HepG2 (cell line): ENCODE data around the gene ADAR. TPM values are rescaled to one million over a fixed set of nuclear protein-coding genes. Genes with fewer than 3 reads are reported as not detected.

Experiments used
- ATAC-seq: fragments of 200-7000 bp; cut with Tn5 transposase; 3 replicates; pipeline ENCODE4 v1.9.1; 2020; ENCODE audit warnings: mild to moderate bottlenecking, moderate library complexity
- BruUV-seq: library from RNA; stranded (reverse); fragments of 400-500 nt; replicated peaks from 2 replicates; lab custom pipeline; 2021; lab: Mats Ljungman, UMichigan
- CTCF ChIA-PET: fragments of 300-600 bp; formaldehyde crosslinking; extraction: SDS; loops from one replicate; lab custom pipeline; 2021; ENCODE audit warnings: low total read pairs, inconsistent platforms, low intra/inter-chr PET ratio; lab: Yijun Ruan, JAX
- POLR2A ChIA-PET: fragments of 350-600 bp; sonication (Branson Sonifier 250); formaldehyde crosslinking; loops from one replicate; lab custom pipeline; 2020; ENCODE audit warnings: antibody characterized with exemption, inconsistent platforms; lab: Yijun Ruan, JAX
- DNase-seq: peaks from one replicate; pipeline ENCODE4 v3.0.0-alpha.2; 2015; ENCODE audit warnings: low spot score
- FAIRE-seq: peaks from 3 replicates; lab custom pipeline; 2011; peaks lifted over from hg19 to GRCh38; lab: Jason Lieb, UNC
- H2AFZ ChIP-seq: one replicate; pipeline ENCODE4 v1.6.1; 2011; ENCODE audit warnings: low read length, inconsistent platforms
- H3K27ac ChIP-seq: fragments of 300-600 bp; 3 replicates; pipeline ENCODE4 v1.8.0; 2011; ENCODE audit warnings: mixed run types, mild to moderate bottlenecking, mixed read lengths, low read length, inconsistent platforms; ENCODE audit not compliant: insufficient read depth; ENCODE audit errors: extremely low read length
- H3K27me3 ChIP-seq, 2 experiments: fragments of 200-600 bp in 1 of 2; 2 replicates in 1 of 2; 3 replicates in 1 of 2; pipeline versions ENCODE4 v1.6.0 to v1.8.0; 2011; ENCODE audit warnings: low read length in 2 of 2, mild to moderate bottlenecking in 2 of 2, moderate library complexity in 2 of 2, inconsistent platforms in 1 of 2; ENCODE audit not compliant: insufficient read depth in 2 of 2, control insufficient read depth in 1 of 2
- H3K36me3 ChIP-seq, 2 experiments: fragments of 200-600 bp in 1 of 2; replicated peaks in 1 of 2; 2 replicates in 1 of 2; 3 replicates in 1 of 2; pipeline versions ENCODE4 v1.5.1 to v1.8.0; 2011; ENCODE audit warnings: low read length in 2 of 2, inconsistent platforms in 1 of 2; ENCODE audit not compliant: insufficient read depth in 2 of 2, control insufficient read depth in 1 of 2
- H3K4me1 ChIP-seq: 2 replicates; pipeline ENCODE4 v1.5.1; 2012; ENCODE audit warnings: low read length, inconsistent platforms; ENCODE audit not compliant: insufficient read depth
- H3K4me2 ChIP-seq: 2 replicates; pipeline ENCODE4 v1.6.0; 2011; ENCODE audit warnings: low read depth, low read length, inconsistent platforms
- H3K4me3 ChIP-seq, 3 experiments: fragments of 200-600 bp in 1 of 3; sonication (generic), shearing (Covaris generic) in 1 of 3; replicated peaks in 1 of 3; 2 replicates each; pipeline ENCODE4 v1.5.1; 2011 to 2016; ENCODE audit warnings: low read length in 3 of 3, inconsistent platforms in 2 of 3, low read depth in 2 of 3, mild to moderate bottlenecking in 2 of 3, control low read depth in 1 of 3, mixed read lengths in 1 of 3; ENCODE audit not compliant: insufficient read depth in 1 of 3
- H3K79me2 ChIP-seq: one replicate; pipeline ENCODE4 v1.6.1; 2011; ENCODE audit warnings: low read length, inconsistent platforms; ENCODE audit not compliant: insufficient read depth
- H3K9ac ChIP-seq: 2 replicates; pipeline ENCODE4 v1.6.0; 2011; ENCODE audit warnings: mild to moderate bottlenecking, low read depth, low read length, inconsistent platforms; ENCODE audit not compliant: insufficient read depth
- H3K9me3 ChIP-seq: 2 replicates; pipeline ENCODE4 v1.5.1; 2012; ENCODE audit warnings: mild to moderate bottlenecking, low read length
- H4K20me1 ChIP-seq: 2 replicates; pipeline ENCODE4 v1.6.0; 2011; ENCODE audit warnings: inconsistent platforms, mild to moderate bottlenecking, low read length, moderate library complexity; ENCODE audit not compliant: insufficient read depth
- ATAD3A ChIP-seq: sonication (generic); formaldehyde crosslinking; IDR thresholded peaks from 2 replicates; pipeline ENCODE4 v1.4.0; 2020; ENCODE audit warnings: missing genetic modification reagents
- CCDC6 ChIP-seq: sonication (generic); formaldehyde crosslinking; IDR thresholded peaks from 2 replicates; pipeline ENCODE4 v1.8.1; 2022; ENCODE audit warnings: mild to moderate bottlenecking, missing genetic modification reagents, moderate library complexity
- GATAD1 ChIP-seq: IDR thresholded peaks from 2 replicates; pipeline ENCODE4 v1.6.1; 2016; ENCODE audit warnings: missing genetic modification reagents, missing compliant biosample characterization
- HDAC1 ChIP-seq: sonication (generic); formaldehyde crosslinking; IDR thresholded peaks from 2 replicates; pipeline ENCODE4 v1.5.1; 2020; ENCODE audit warnings: mild to moderate bottlenecking, missing genetic modification reagents
- NFIB ChIP-seq: sonication (generic); formaldehyde crosslinking; IDR thresholded peaks from 2 replicates; pipeline ENCODE4 v1.9.0; 2021; ENCODE audit warnings: missing genetic modification reagents, mild to moderate bottlenecking, borderline replicate concordance
- PCBP2 ChIP-seq: fragments of 200-400 bp; formaldehyde crosslinking; optimal IDR thresholded peaks from 2 replicates; pipeline ENCODE3; 2018; ENCODE audit warnings: low read length, low read depth; ENCODE audit not compliant: poor library complexity, severe bottlenecking
- SAP130 ChIP-seq: IDR thresholded peaks from 2 replicates; pipeline ENCODE4 v1.6.1; 2016; ENCODE audit warnings: low read depth
- SIN3A ChIP-seq: IDR thresholded peaks from 2 replicates; pipeline ENCODE4 v1.6.1; 2011; ENCODE audit warnings: low read depth, mild to moderate bottlenecking, control low read depth, low read length, borderline replicate concordance
- TEAD2 ChIP-seq: sonication (generic); formaldehyde crosslinking; IDR thresholded peaks from 2 replicates; pipeline ENCODE4 v1.9.0; 2021; ENCODE audit warnings: missing genetic modification reagents
- ZBTB1 ChIP-seq: sonication (generic); formaldehyde crosslinking; IDR thresholded peaks from 2 replicates; pipeline ENCODE4 v1.4.0; 2020; ENCODE audit warnings: missing genetic modification reagents, borderline replicate concordance
- ZC3H4 ChIP-seq: sonication (generic); formaldehyde crosslinking; IDR thresholded peaks from 2 replicates; pipeline ENCODE4 v1.4.0; 2020; ENCODE audit warnings: missing genetic modification reagents, borderline replicate concordance
- ZFX ChIP-seq: sonication (generic); formaldehyde crosslinking; IDR thresholded peaks from 2 replicates; pipeline ENCODE4 v1.4.0; 2020; ENCODE audit warnings: mild to moderate bottlenecking, low read depth, missing genetic modification reagents, moderate library complexity
- ZNF432 ChIP-seq: sonication (generic); formaldehyde crosslinking; IDR thresholded peaks from 2 replicates; pipeline ENCODE4 v1.5.0; 2020; ENCODE audit warnings: missing genetic modification reagents, mild to moderate bottlenecking, borderline replicate concordance
- ZNF577 ChIP-seq: sonication (generic); formaldehyde crosslinking; IDR thresholded peaks from 2 replicates; pipeline ENCODE4 v1.4.0; 2020; ENCODE audit warnings: mild to moderate bottlenecking, low read depth, missing genetic modification reagents, borderline replicate concordance
- ZNF883 ChIP-seq: sonication (generic); formaldehyde crosslinking; IDR thresholded peaks from 2 replicates; pipeline ENCODE4 v1.5.1; 2020; ENCODE audit warnings: mild to moderate bottlenecking, missing genetic modification reagents; ENCODE audit errors: not compliant biosample characterization
- WGBS: methylation state at CpG from one replicate; pipeline ENCODE4 v1.1.6; 2017; ENCODE audit warnings: low lambda C conversion rate; 5-methylcytosine and 5-hydroxymethylcytosine counted together
- in situ Hi-C: cut with HindIII; loops from 2 replicates; pipeline ENCODE4 v1.10.0; 2017; ENCODE audit warnings: low pct_unique_long_range_greater_than_20kb; ENCODE audit not compliant: extremely low pct_ligation_motif_present
- intact Hi-C: fragments of 100-400 bp; cut with micrococcal nuclease; formaldehyde crosslinking; loops from one replicate; pipeline ENCODE4 v1.10.0; 2022; ENCODE audit not compliant: unreplicated experiment
- polyA plus RNA-seq, 8 experiments: library from polyadenylated mRNA; depleted of rRNA in 3 of 8; stranded (reverse) in 7 of 8; unstranded in 1 of 8; fragments of >200 nt; fragmentation: Illumina TruSeq in 4 of 8; extraction: Trizol in 4 of 8; gene quantifications; 2 replicates each; pipeline versions ENCODE4 v1.2.1 to v1.2.3, GENCODE V29; 2011 to 2016; ENCODE audit warnings: low read depth in 4 of 8, missing spikeins in 1 of 8, mixed read lengths in 1 of 8; ENCODE audit not compliant: insufficient read depth in 1 of 8
- total RNA-seq, 5 experiments: library from RNA; depleted of rRNA; stranded (reverse); fragments of >200 nt; fragmentation: Illumina TruSeq; extraction: Trizol; gene quantifications; 2 replicates each; pipeline ENCODE4 v1.2.3, GENCODE V29; 2016; ENCODE audit warnings: low read depth in 1 of 5
- TF ChIP-seq, protein P1 (sequence below): IDR thresholded peaks from 2 replicates; pipeline ENCODE4 v1.6.1; 2016; ENCODE audit warnings: mild to moderate bottlenecking, missing biosample characterization, missing genetic modification reagents

The ADAR gene
- total and polyA plus RNA-seq, 2 of the 13 experiments (the other 11 are each of a cell fraction or from before 2014, with no cell fraction given), result 70.8 to 86.2 TPM

DNA sequence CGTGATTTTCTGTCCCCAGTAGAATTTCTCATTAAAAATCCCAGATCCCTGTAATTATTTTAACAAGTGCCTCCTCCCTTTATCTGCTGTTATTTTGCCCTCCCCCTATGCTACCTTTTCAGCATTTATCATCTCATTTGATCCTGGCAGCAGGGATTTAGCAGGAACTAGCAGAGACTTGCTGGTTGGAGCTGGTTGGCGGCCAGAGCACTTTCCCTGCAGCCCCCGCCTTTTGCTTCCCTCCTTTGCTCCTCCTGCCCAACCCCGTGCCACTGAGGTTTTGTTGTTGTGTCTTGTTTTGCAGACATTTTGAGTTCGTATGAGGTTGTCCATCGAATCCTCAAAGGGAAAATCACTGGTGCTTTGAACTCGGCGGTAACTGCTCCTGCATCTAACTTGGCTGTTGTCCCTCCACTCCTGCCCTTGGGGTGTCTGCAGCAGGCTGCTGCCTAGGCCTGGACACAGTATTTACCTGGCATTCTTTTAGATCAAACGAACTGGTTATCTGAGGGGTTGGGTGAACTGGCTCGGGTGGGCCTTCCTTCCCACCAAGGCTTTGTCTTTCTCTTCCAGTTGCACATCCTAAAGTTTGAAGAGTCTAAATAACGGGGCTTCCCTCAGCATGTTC is 60.8 kb downstream of the ADAR start:
- H3K9ac ChIP-seq, result no peak overlapping the region
- ATAC-seq (peak; percentile 63), FAIRE-seq (no peak), DNase-seq (no peak)
- H2AFZ ChIP-seq, result no peak overlapping the region
- no TSS peak for BruUV-seq
- H4K20me1 ChIP-seq, result no peaks in the 10 kb centered on the region
- in situ Hi-C loops, result loop anchor here (5.0 kb wide), 1 partner anchor 60 kb away; no protein-coding TSS in a partner anchor
- CTCF ChIA-PET, result interaction anchor here (1.8 to 1.9 kb wide), 2 partner anchors 13 to 68 kb away, joined by 14 to 22 read pairs; no protein-coding TSS in a partner anchor
- no peaks in the 10 kb centered on the region for H3K79me2 ChIP-seq
- H3K27me3 ChIP-seq, result peaks cover 0 to 15% of the 10 kb centered on the region in 2 experiments; a peak in 1 of 5 replicates
- TF ChIP-seq HDAC1 (CRISPR knock-in tag) (0 out of 2 replicates have a peak, but pooled peaks have one; percentile 0), SIN3A (no peak), ZNF577 (CRISPR knock-in tag) (no peak), ZNF883 (CRISPR knock-in tag) (no peak)
- WGBS, result 16% methylated on average over 11 of the region's 11 CpGs
- no peak overlapping the region for H3K27ac ChIP-seq
- POLR2A ChIA-PET, result interaction anchor here (0.8 to 1.5 kb wide), 3 partner anchors 10 to 68 kb away, joined by 3 to 6 read pairs (median 4); no protein-coding TSS in a partner anchor
- H3K4me1 ChIP-seq, result peaks cover 27% of the 10 kb centered on the region
- peak overlapping the region in 1 of 3 experiments; percentile 5; a peak in 1 of 6 replicates for H3K4me3 ChIP-seq
- intact Hi-C loops, result no loop called here
- peaks cover 14 to 33% of the 10 kb centered on the region in 2 experiments for H3K36me3 ChIP-seq
- no peaks in the 10 kb centered on the region for H3K9me3 ChIP-seq
- H3K4me2 ChIP-seq, result peak overlapping the region; percentile 61

DNA sequence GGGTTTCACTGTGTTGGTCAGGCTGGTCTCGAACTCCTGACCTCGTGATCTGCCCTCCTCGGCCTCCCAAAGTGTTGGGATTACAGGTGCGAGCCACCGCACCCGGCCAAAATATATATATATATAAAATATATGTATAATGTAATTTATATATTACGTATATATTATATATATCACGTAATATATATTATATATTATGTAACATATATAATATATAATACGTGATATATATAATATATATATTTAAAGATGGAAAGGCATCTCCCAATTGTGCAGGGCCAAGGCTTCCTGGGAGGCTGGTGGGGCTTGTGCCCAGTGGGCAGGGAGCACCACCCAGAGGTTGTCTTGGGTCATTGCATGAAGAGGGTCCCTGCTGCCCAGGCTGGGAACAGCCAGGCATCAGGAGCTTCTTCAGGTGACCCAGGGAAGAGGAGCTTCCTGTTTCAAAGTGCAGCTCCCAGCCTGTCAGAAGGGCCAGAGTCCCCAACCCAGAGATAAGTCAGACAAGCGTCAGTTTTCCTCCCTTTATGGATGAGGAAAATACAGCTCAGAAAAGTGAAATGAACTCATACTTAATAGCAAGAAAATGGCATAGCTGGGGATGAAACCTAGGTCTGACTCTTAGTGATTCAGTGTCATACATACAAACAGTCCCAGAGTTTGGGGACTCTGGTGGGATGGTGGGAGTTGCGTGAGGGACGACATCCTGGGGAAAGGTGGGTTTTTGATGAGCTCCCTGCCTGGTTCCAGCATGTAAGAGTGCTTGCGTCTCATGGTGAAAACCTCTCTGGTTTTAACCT is 61.5 kb downstream of the ADAR start:
- FAIRE-seq (peak; percentile 69), DNase-seq (peak; percentile 72), ATAC-seq (peak; percentile 93)
- no peaks in the 10 kb centered on the region for H3K79me2 ChIP-seq
- H3K4me1 ChIP-seq, result peaks cover 27% of the 10 kb centered on the region
- H3K27me3 ChIP-seq, result peaks cover 0 to 21% of the 10 kb centered on the region in 2 experiments; a peak in 3 of 5 replicates
- WGBS, result 52% methylated on average over 13 of the region's 13 CpGs
- no peak overlapping the region for H3K9ac ChIP-seq
- no peaks in the 10 kb centered on the region for H4K20me1 ChIP-seq
- H3K36me3 ChIP-seq, result peaks cover 8 to 26% of the 10 kb centered on the region in 2 experiments; a peak in 4 of 5 replicates
- in situ Hi-C loops (loop anchor here (5.0 kb wide), 1 partner anchor 59 kb away; no protein-coding TSS in a partner anchor), intact Hi-C loops (loop anchor here (1.0 kb wide), 2 partner anchors 12 to 66 kb away; no protein-coding TSS in a partner anchor)
- H3K4me2 ChIP-seq, result peak overlapping the region; percentile 66
- CTCF ChIA-PET, result interaction anchor here (1.8 to 1.9 kb wide), 2 partner anchors 12 to 67 kb away, joined by 14 to 22 read pairs; no protein-coding TSS in a partner anchor
- no peak overlapping the region for H3K4me3 ChIP-seq
- no peak overlapping the region for H3K27ac ChIP-seq
- H3K9me3 ChIP-seq, result no peaks in the 10 kb centered on the region
- BruUV-seq, result no TSS peak
- no peak overlapping the region for H2AFZ ChIP-seq
- POLR2A ChIA-PET, result interaction anchor here (0.8 to 1.5 kb wide), 3 partner anchors 10 to 67 kb away, joined by 3 to 6 read pairs (median 4); no protein-coding TSS in a partner anchor
- TF ChIP-seq CCDC6 (CRISPR knock-in tag) (no peak), NFIB (CRISPR knock-in tag) (no peak), ZC3H4 (CRISPR knock-in tag) (no peak), ATAD3A (no peak), ZFX (CRISPR knock-in tag) (no peak), TEAD2 (CRISPR knock-in tag) (no peak), ZBTB1 (CRISPR knock-in tag) (no peak), SAP130 (CRISPR knock-in tag) (peak; percentile 41), ZNF432 (CRISPR knock-in tag) (no peak), GATAD1 (CRISPR knock-in tag) (no peak), PCBP2 (no peak)
- TF ChIP-seq, protein P1, sequence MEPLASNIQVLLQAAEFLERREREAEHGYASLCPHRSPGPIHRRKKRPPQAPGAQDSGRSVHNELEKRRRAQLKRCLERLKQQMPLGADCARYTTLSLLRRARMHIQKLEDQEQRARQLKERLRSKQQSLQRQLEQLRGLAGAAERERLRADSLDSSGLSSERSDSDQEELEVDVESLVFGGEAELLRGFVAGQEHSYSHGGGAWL (CRISPR knock-in tag), result no peak
